KMS-11 (cell line): ENCODE results near the gene SSBP2.

Source experiments
- H2AFZ ChIP-seq: fragments of 200-600 bp; sonication (generic); 2 replicates; pipeline ENCODE4 v1.6.1; 2016; ENCODE audit warnings: antibody characterized with exemption, mixed run types, low read depth
- H3K27ac ChIP-seq: fragments of 200-600 bp; sonication (generic); 2 replicates; pipeline ENCODE4 v1.6.1; 2016; ENCODE audit warnings: mild to moderate bottlenecking, mixed run types
- H3K27me3 ChIP-seq: fragments of 200-600 bp; sonication (generic); 2 replicates; pipeline ENCODE4 v1.6.1; 2017; ENCODE audit warnings: mild to moderate bottlenecking, low read depth, mixed run types, moderate library complexity; ENCODE audit not compliant: insufficient read depth
- H3K36me3 ChIP-seq: fragments of 200-600 bp; sonication (generic); 2 replicates; pipeline ENCODE4 v1.6.1; 2017; ENCODE audit warnings: mild to moderate bottlenecking, mixed run types; ENCODE audit not compliant: insufficient read depth
- H3K4me1 ChIP-seq: fragments of 200-600 bp; sonication (generic); 2 replicates; pipeline ENCODE4 v1.6.1; 2016; ENCODE audit warnings: mild to moderate bottlenecking, low read depth, mixed run types; ENCODE audit not compliant: poor library complexity, severe bottlenecking
- H3K4me2 ChIP-seq: fragments of 200-600 bp; sonication (generic); 2 replicates; pipeline ENCODE4 v1.7.0; 2016; ENCODE audit warnings: mild to moderate bottlenecking, mixed run types
- H3K4me3 ChIP-seq: fragments of 200-600 bp; sonication (generic); IDR thresholded peaks from 2 replicates; pipeline ENCODE4 v1.6.1; 2017; ENCODE audit warnings: low read depth, low read length, mixed read lengths; ENCODE audit not compliant: insufficient read depth
- H3K79me2 ChIP-seq: fragments of 200-600 bp; sonication (generic); 2 replicates; pipeline ENCODE4 v1.6.1; 2016; ENCODE audit warnings: low read depth, mixed run types; ENCODE audit not compliant: insufficient read depth
- H3K9ac ChIP-seq: fragments of 200-600 bp; sonication (generic); 2 replicates; pipeline ENCODE4 v1.6.1; 2016; ENCODE audit warnings: mild to moderate bottlenecking, mixed run types
- H4K20me1 ChIP-seq: fragments of 200-600 bp; sonication (generic); 2 replicates; pipeline ENCODE4 v1.6.1; 2016; ENCODE audit warnings: mild to moderate bottlenecking, mixed run types; ENCODE audit not compliant: insufficient read depth
- CTCF ChIP-seq: fragments of 200-600 bp; sonication (generic); conservative IDR thresholded peaks from 2 replicates; pipeline ENCODE4 v1.6.1; 2017; ENCODE audit warnings: low read depth, mild to moderate bottlenecking, antibody characterized with exemption, low read length, moderate library complexity, mixed read lengths

The SSBP2 gene

DNA sequence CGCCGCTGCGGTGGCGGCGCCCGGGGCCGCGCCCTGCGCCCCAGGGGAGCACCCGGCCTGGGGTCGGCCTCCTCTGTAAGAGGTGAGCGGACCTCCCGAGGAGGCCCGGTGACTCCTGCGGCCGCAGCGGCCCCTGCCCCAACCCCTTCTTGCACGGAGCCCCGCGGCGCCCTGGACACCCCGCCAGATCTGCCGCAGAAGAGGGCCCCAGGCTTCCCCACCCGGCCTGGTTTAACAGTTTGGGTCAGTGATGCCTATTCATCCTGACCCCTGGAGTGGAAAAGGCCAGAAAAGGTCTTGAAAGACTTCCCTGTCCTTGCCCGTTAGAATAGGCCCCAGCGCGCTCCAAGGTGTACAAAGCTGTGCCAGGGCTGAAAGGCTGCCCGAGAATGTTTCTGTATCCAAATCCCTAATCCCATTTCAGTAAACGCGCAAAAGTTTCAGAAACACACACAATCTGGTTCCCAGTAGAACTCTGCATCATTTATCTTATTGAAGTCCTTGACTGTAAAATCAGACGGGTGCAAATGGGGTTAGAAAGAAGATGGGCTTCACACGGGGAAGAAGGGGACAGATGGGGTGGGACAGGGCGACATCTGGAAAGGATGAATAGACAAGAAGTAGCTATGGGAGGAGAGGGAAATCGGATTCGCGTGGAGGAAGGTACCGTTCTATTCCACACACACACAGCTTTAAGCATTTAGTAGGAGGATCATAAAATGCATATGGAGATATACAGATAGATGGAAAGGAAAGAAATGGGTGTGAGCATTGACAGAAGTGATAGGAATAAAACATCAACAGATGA is 1.1 kb upstream of the SSBP2 start:
- peak overlapping the region; percentile 85 for H2AFZ ChIP-seq

GRCh38 chr5:81750308-81751008 is 439 bp downstream of the SSBP2 start:
- no peak for TF ChIP-seq CTCF
- H3K4me1 ChIP-seq, result peaks cover 45% of the 10 kb centered on the region
- H3K36me3 ChIP-seq, result no peaks in the 10 kb centered on the region
- H3K4me3 ChIP-seq, result no peak overlapping the region
- peak overlapping the region; percentile 75 for H3K9ac ChIP-seq
- peaks cover 45% of the 10 kb centered on the region for H3K79me2 ChIP-seq
- H3K27me3 ChIP-seq, result no peaks in the 10 kb centered on the region
- peaks cover 14% of the 10 kb centered on the region for H4K20me1 ChIP-seq
- no peak overlapping the region for H3K4me2 ChIP-seq
- peak overlapping the region; percentile 12; the same call in 1 of the 2 replicates for H2AFZ ChIP-seq
- peak overlapping the region; percentile 81 for H3K27ac ChIP-seq

More for the DNA sequence above, 1.1 kb upstream of the SSBP2 start:
- TF ChIP-seq CTCF, result no peak
- peaks cover 32% of the 10 kb centered on the region for H3K4me1 ChIP-seq
- H3K9ac ChIP-seq, result peak overlapping the region; percentile 92
- H4K20me1 ChIP-seq, result peaks cover 13% of the 10 kb centered on the region
- no peaks in the 10 kb centered on the region for H3K36me3 ChIP-seq
- peaks cover 29% of the 10 kb centered on the region for H3K79me2 ChIP-seq
- no peak overlapping the region for H3K4me3 ChIP-seq
- peak overlapping the region; percentile 85 for H3K27ac ChIP-seq
- H3K27me3 ChIP-seq, result no peaks in the 10 kb centered on the region
- H3K4me2 ChIP-seq, result peak overlapping the region; percentile 57

GRCh38 chr5:81749561-81750307 is 1.2 kb downstream of the SSBP2 start:
- Histone ChIP-seq H3K4me1 (peaks cover 50% of the 10 kb centered on the region), H4K20me1 (peaks cover 20% of the 10 kb centered on the region), H2AFZ (no peak overlapping the region), H3K4me3 (no peak overlapping the region), H3K36me3 (no peaks in the 10 kb centered on the region), H3K9ac (peak overlapping the region; percentile 50), H3K27ac (peak overlapping the region; percentile 61), H3K27me3 (no peaks in the 10 kb centered on the region), H3K4me2 (peak overlapping the region; percentile 64), H3K79me2 (peaks cover 52% of the 10 kb centered on the region)
- peak; percentile 20; the same call in 1 of the 2 replicates for TF ChIP-seq CTCF

DNA sequence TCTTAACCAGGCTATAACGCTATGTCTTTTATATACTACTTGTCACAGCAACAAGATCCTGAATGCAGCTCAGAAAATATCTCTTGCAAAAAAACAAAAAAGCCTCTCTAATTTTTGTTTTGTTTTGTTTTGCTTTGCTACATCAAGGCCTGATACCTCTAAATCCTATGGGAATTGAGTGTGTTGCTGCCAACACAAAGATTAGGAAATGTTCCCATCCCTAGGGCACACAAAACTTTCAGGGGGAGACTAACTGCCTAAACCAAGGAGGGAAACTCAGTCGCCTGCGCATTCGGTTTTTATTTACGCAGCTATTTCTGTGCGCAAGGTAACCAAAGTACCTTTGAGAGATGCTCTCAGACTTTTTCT is 1.7 kb downstream of the SSBP2 start:
- Histone ChIP-seq H3K4me1 (peaks cover 56% of the 10 kb centered on the region), H3K27me3 (no peaks in the 10 kb centered on the region), H3K79me2 (peaks cover 57% of the 10 kb centered on the region), H3K36me3 (no peaks in the 10 kb centered on the region), H2AFZ (no peak overlapping the region), H3K4me3 (no peak overlapping the region), H3K4me2 (peak overlapping the region; percentile 64), H3K9ac (peak overlapping the region; percentile 50), H4K20me1 (peaks cover 26% of the 10 kb centered on the region), H3K27ac (peak overlapping the region; percentile 61)
- TF ChIP-seq CTCF, result no peak
